Activated T-helper 9 cell treated with anti-CD3 and anti-CD28 coated beads, Interleukin-2, amount 50 U/mL, for 16 hours (primary cell): ENCODE measurements around the gene GEMIN4.
"Not testable (repeated sequence)": the region's sequence is repeated elsewhere in the genome, so short reads cannot be mapped to it uniquely, and the experiment has no call there.

Experiments used
- DNase-seq: peaks from one replicate; pipeline ENCODE4 v3.0.0-alpha.2; 2020; ENCODE audit warnings: low read depth

GEMIN4 gene

GRCh38 chr17:699345-699744 is 52.7 kb downstream of the GEMIN4 start:
- DNase-seq: no peak

- not testable (repeated sequence) for DNase-seq
These were observed 54.0 kb downstream of the GEMIN4 start for GRCh38 chr17:698096-698495.

- no peak for DNase-seq
These were observed 54.4 kb downstream of the GEMIN4 start for GRCh38 chr17:697682-698081.

GRCh38 chr17:696369-696768 is 55.7 kb downstream of the GEMIN4 start:
- DNase-seq: no peak
